GM21528 (cell line): ENCODE measurements around the gene IL6ST.
"Not testable (repeated sequence)": the region's sequence is repeated elsewhere in the genome, so short reads cannot be mapped to it uniquely, and the experiment has no call there.

Experiments
- ATAC-seq: cut with Tn5 transposase; IDR thresholded peaks from one replicate; pipeline ENCODE4 v1.9.1; 2021; ENCODE audit warnings: mild to moderate bottlenecking, moderate library complexity; ENCODE audit not compliant: unreplicated experiment, low FRiP score

IL6ST gene

GRCh38 chr5:55994495-55994997 lies at the start of gene IL6ST:
Gene IL6ST, minus strand, starts transcription at chr5:55994963. Its CDS starts 18,685 bp downstream, at chr5:55976278.
- peak; percentile 41 for ATAC-seq

GRCh38 chr5:56039985-56040384 lies 45.2 kb upstream of the IL6ST start:
- no peak for ATAC-seq

- ATAC-seq = not testable (repeated sequence)
Measured at GRCh38 chr5:56038206-56038605, 43.4 kb upstream of the IL6ST start.

- no peak for ATAC-seq
Measured at GRCh38 chr5:56037531-56038010, 42.8 kb upstream of the IL6ST start.

- not testable (repeated sequence) for ATAC-seq
Measured at GRCh38 chr5:56035394-56035793, 40.6 kb upstream of the IL6ST start.

- ATAC-seq = not testable (repeated sequence)
Measured at GRCh38 chr5:56029871-56030630, 35.3 kb upstream of the IL6ST start.

GRCh38 chr5:56029457-56029856 lies 34.7 kb upstream of the IL6ST start:
- no peak for ATAC-seq

GRCh38 chr5:56028708-56029107 lies 33.9 kb upstream of the IL6ST start:
- no peak for ATAC-seq

GRCh38 chr5:56026863-56027300 lies 32.1 kb upstream of the IL6ST start:
- ATAC-seq = peak; percentile 76

GRCh38 chr5:56025151-56025885 lies 30.6 kb upstream of the IL6ST start:
- no peak for ATAC-seq

- no peak for ATAC-seq
Measured at GRCh38 chr5:56024810-56025150, 30.0 kb upstream of the IL6ST start.

- no peak for ATAC-seq
Measured at GRCh38 chr5:56023296-56023695, 28.5 kb upstream of the IL6ST start.

- no peak for ATAC-seq
Measured at GRCh38 chr5:56019306-56020272, 24.8 kb upstream of the IL6ST start.

GRCh38 chr5:56018832-56019231 lies 24.1 kb upstream of the IL6ST start:
- ATAC-seq = no peak

- ATAC-seq = not testable (repeated sequence)
Measured at GRCh38 chr5:56014701-56015100, 19.9 kb upstream of the IL6ST start.

GRCh38 chr5:56013939-56014338 lies 19.2 kb upstream of the IL6ST start:
- not testable (repeated sequence) for ATAC-seq

- ATAC-seq = no peak
Measured at GRCh38 chr5:56012281-56012963, 17.7 kb upstream of the IL6ST start.

GRCh38 chr5:56011835-56012234 lies 17.1 kb upstream of the IL6ST start:
- no peak for ATAC-seq

- no peak for ATAC-seq
Measured at GRCh38 chr5:56010431-56010830, 15.7 kb upstream of the IL6ST start.

GRCh38 chr5:56006600-56006999 lies 11.8 kb upstream of the IL6ST start:
- ATAC-seq = no peak
